Suprapubic skin (tissue), 4 donors: ENCODE data around the gene FOLR1. TPM values are rescaled to one million over a fixed set of nuclear protein-coding genes. Genes with fewer than 3 reads are reported as not detected.
"Not testable (repeated sequence)": the region's sequence is repeated elsewhere in the genome, so short reads cannot be mapped to it uniquely, and the experiment has no call there.

ENCODE experiments used
- DNase-seq, 2 donors: peaks; one replicate each; pipeline ENCODE4 v3.0.0-alpha.2; 2019; ENCODE audit warnings: low spot score in 2 of 2
- H3K27ac ChIP-seq: fragments of 200-600 bp; sonication (generic); one replicate; pipeline ENCODE4 v1.5.1; 2019
- H3K27me3 ChIP-seq: fragments of 200-600 bp; sonication (generic); one replicate; pipeline ENCODE4 v1.5.1; 2019
- H3K36me3 ChIP-seq: fragments of 200-600 bp; sonication (generic); one replicate; pipeline ENCODE4 v1.5.1; 2019
- H3K4me1 ChIP-seq: fragments of 200-600 bp; sonication (generic); one replicate; pipeline ENCODE4 v1.5.1; 2019
- H3K4me3 ChIP-seq: fragments of 200-600 bp; sonication (generic); one replicate; pipeline ENCODE4 v1.5.1; 2019; ENCODE audit warnings: mild to moderate bottlenecking
- H3K9me3 ChIP-seq: fragments of 200-600 bp; sonication (generic); one replicate; pipeline ENCODE4 v1.5.1; 2019
- CTCF ChIP-seq, 2 donors: fragments of 200-600 bp in 1 of 2; fragments of 450-650 bp in 1 of 2; sonication (generic) in 1 of 2; IDR thresholded peaks; one replicate each; pipeline ENCODE4 v1.5.1; 2016 to 2019; ENCODE audit warnings: antibody characterized with exemption in 2 of 2, mild to moderate bottlenecking in 1 of 2, moderate library complexity in 1 of 2
- EP300 ChIP-seq: sonication (generic); formaldehyde crosslinking; IDR thresholded peaks from one replicate; pipeline ENCODE4 v1.6.1; 2017; ENCODE audit warnings: antibody characterized with exemption
- POLR2A ChIP-seq, 2 donors: fragments of 450-650 bp; IDR thresholded peaks; one replicate each; pipeline ENCODE4 v1.6.1; 2017; ENCODE audit warnings: antibody characterized with exemption in 2 of 2, mild to moderate bottlenecking in 2 of 2, moderate library complexity in 2 of 2
- POLR2AphosphoS5 ChIP-seq, 3 donors: sonication (generic); formaldehyde crosslinking; IDR thresholded peaks; one replicate each; pipeline ENCODE4 v1.6.1; 2017; ENCODE audit warnings: antibody characterized with exemption in 3 of 3
- WGBS: methylation state at CpG from one replicate; pipeline ENCODE4 v1.1.5; 2018; 5-methylcytosine and 5-hydroxymethylcytosine counted together
- total RNA-seq, 4 donors: library from RNA; depleted of rRNA; stranded (reverse); fragments of >200 nt; gene quantifications; one replicate each; pipeline ENCODE4 v1.1.0, GENCODE V29; 2016

FOLR1 gene
- total RNA-seq, 4 donors from 2014 or later, result 1.5 to 4.3 (median 4.3) TPM; not detected in 1

GRCh38 chr11:72154816-72155215 lies 37.1 kb upstream of the FOLR1 start:
- Histone ChIP-seq H3K9me3 (no peaks in the 10 kb centered on the region), H3K27me3 (no peaks in the 10 kb centered on the region), H3K4me3 (no peak overlapping the region), H3K27ac (no peak overlapping the region), H3K4me1 (peaks cover 2% of the 10 kb centered on the region), H3K36me3 (no peaks in the 10 kb centered on the region)
- no peak for DNase-seq
- TF ChIP-seq POLR2A (IDR thresholded peaks at IDR 0.05), result no peak
- TF ChIP-seq EP300, result no peak
- no peak for TF ChIP-seq POLR2AphosphoS5 (IDR thresholded peaks at IDR 0.05)
- no peak for TF ChIP-seq CTCF (IDR thresholded peaks at IDR 0.05)
- WGBS, result 91% methylated on average over 3 of the region's 3 CpGs

- Histone ChIP-seq H3K36me3 (no peaks in the 10 kb centered on the region), H3K27ac (no peak overlapping the region), H3K4me3 (no peak overlapping the region), H3K9me3 (no peaks in the 10 kb centered on the region), H3K27me3 (no peaks in the 10 kb centered on the region), H3K4me1 (peaks cover 2% of the 10 kb centered on the region)
- no peak for DNase-seq
- WGBS, result 85% methylated on average over 4 of the region's 4 CpGs
- TF ChIP-seq CTCF (IDR thresholded peaks at IDR 0.05), result no peak
- TF ChIP-seq POLR2AphosphoS5 (IDR thresholded peaks at IDR 0.05), result no peak
- TF ChIP-seq EP300, result no peak
- no peak for TF ChIP-seq POLR2A (IDR thresholded peaks at IDR 0.05)
Measured at GRCh38 chr11:72155751-72156150, 36.2 kb upstream of the FOLR1 start.

GRCh38 chr11:72157131-72157530 lies 34.8 kb upstream of the FOLR1 start:
- no peaks in the 10 kb centered on the region for H3K9me3 ChIP-seq
- TF ChIP-seq POLR2A (IDR thresholded peaks at IDR 0.05) (no peak), EP300 (no peak), CTCF (IDR thresholded peaks at IDR 0.05) (no peak), POLR2AphosphoS5 (IDR thresholded peaks at IDR 0.05) (no peak)
- no peaks in the 10 kb centered on the region for H3K36me3 ChIP-seq
- peaks cover 2% of the 10 kb centered on the region for H3K4me1 ChIP-seq
- 43% methylated on average over 4 of the region's 4 CpGs for WGBS
- DNase-seq, result no peak
- H3K27me3 ChIP-seq, result no peaks in the 10 kb centered on the region
- no peak overlapping the region for H3K4me3 ChIP-seq
- H3K27ac ChIP-seq, result no peak overlapping the region

GRCh38 chr11:72160319-72160718 lies 31.6 kb upstream of the FOLR1 start:
- no peak overlapping the region for H3K27ac ChIP-seq
- WGBS, result 58% methylated on average over 2 of the region's 2 CpGs

GRCh38 chr11:72162891-72163492 lies 28.9 kb upstream of the FOLR1 start:
- 69% methylated on average over 16 of the region's 16 CpGs for WGBS
- no peaks in the 10 kb centered on the region for H3K27me3 ChIP-seq
- no peak overlapping the region for H3K27ac ChIP-seq
- H3K9me3 ChIP-seq, result no peaks in the 10 kb centered on the region
- no peaks in the 10 kb centered on the region for H3K4me1 ChIP-seq
- DNase-seq, result no peak
- TF ChIP-seq POLR2AphosphoS5 (IDR thresholded peaks at IDR 0.05), result no peak
- TF ChIP-seq CTCF (IDR thresholded peaks at IDR 0.05), result no peak
- no peak for TF ChIP-seq EP300
- no peak for TF ChIP-seq POLR2A (IDR thresholded peaks at IDR 0.05)
- no peak overlapping the region for H3K4me3 ChIP-seq
- H3K36me3 ChIP-seq, result no peaks in the 10 kb centered on the region

More at GRCh38 chr11:72160319-72160718, 31.6 kb upstream of the FOLR1 start:
- no peaks in the 10 kb centered on the region for H3K36me3 ChIP-seq
- H3K9me3 ChIP-seq, result no peaks in the 10 kb centered on the region
- no peak for DNase-seq
- H3K4me1 ChIP-seq, result peaks cover 2% of the 10 kb centered on the region
- H3K27me3 ChIP-seq, result no peaks in the 10 kb centered on the region
- no peak for TF ChIP-seq CTCF (IDR thresholded peaks at IDR 0.05)
- TF ChIP-seq EP300, result no peak
- TF ChIP-seq POLR2A (IDR thresholded peaks at IDR 0.05), result no peak
- no peak for TF ChIP-seq POLR2AphosphoS5 (IDR thresholded peaks at IDR 0.05)
- no peak overlapping the region for H3K4me3 ChIP-seq

- WGBS, result 50% methylated on average over 2 of the region's 3 CpGs
- not testable (repeated sequence) for H3K27ac ChIP-seq, H3K4me1 ChIP-seq
Measured at GRCh38 chr11:72164187-72164586, 27.8 kb upstream of the FOLR1 start.

GRCh38 chr11:72169046-72169555 lies 22.8 kb upstream of the FOLR1 start:
- not testable (repeated sequence) for H3K4me3 ChIP-seq, H3K27ac ChIP-seq, H3K9me3 ChIP-seq, H3K36me3 ChIP-seq, H3K27me3 ChIP-seq, DNase-seq
- peaks cover 13% of the 10 kb centered on the region for H3K4me1 ChIP-seq
- WGBS, result 78% methylated on average over 5 of the region's 5 CpGs

More at GRCh38 chr11:72164187-72164586, 27.8 kb upstream of the FOLR1 start:
- H3K4me3 ChIP-seq, H3K36me3 ChIP-seq, H3K9me3 ChIP-seq, H3K27me3 ChIP-seq, DNase-seq: not testable (repeated sequence)

GRCh38 chr11:72169754-72170153 lies 22.2 kb upstream of the FOLR1 start:
- peaks cover 16% of the 10 kb centered on the region for H3K4me1 ChIP-seq
- not testable (repeated sequence) for H3K36me3 ChIP-seq
- 90% methylated on average over 3 of the region's 3 CpGs for WGBS

More at GRCh38 chr11:72169754-72170153, 22.2 kb upstream of the FOLR1 start:
- not testable (repeated sequence) for H3K27ac ChIP-seq, DNase-seq, H3K4me3 ChIP-seq, H3K9me3 ChIP-seq, H3K27me3 ChIP-seq
